ENCODE measurements around the gene MROH7.

DNA sequence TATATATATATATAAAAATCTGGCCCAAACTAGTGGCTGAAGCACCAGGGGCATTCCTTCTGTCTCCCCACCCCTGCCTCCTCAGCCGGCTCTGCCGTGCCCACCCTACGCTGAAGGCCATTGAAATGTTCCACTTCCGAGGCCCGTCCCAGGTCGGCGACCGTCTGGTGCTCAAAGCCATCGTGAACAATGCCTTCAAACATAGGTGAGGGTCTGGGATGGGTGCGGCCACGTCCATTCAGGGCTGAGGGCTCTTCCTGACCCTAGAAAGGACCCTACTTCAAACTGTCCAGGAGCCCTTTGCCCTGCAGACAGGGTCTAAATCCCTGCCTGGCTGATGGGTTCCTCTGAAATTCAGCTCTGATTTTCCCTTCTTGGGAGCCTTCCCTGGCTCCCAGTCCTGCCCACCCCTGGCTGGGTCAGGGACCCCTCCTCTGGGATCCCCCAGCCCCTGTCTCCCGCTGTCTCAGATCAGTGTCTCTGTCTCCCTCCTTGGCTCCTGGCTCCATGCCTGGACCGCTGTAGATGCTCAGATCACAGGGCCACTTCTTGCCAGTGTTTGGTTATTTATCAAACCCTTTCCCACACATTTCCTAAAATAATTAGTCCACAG lies 42.3 kb upstream of the MROH7 start:
- TF ChIP-seq, protein P1, sequence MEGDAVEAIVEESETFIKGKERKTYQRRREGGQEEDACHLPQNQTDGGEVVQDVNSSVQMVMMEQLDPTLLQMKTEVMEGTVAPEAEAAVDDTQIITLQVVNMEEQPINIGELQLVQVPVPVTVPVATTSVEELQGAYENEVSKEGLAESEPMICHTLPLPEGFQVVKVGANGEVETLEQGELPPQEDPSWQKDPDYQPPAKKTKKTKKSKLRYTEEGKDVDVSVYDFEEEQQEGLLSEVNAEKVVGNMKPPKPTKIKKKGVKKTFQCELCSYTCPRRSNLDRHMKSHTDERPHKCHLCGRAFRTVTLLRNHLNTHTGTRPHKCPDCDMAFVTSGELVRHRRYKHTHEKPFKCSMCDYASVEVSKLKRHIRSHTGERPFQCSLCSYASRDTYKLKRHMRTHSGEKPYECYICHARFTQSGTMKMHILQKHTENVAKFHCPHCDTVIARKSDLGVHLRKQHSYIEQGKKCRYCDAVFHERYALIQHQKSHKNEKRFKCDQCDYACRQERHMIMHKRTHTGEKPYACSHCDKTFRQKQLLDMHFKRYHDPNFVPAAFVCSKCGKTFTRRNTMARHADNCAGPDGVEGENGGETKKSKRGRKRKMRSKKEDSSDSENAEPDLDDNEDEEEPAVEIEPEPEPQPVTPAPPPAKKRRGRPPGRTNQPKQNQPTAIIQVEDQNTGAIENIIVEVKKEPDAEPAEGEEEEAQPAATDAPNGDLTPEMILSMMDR (IDR thresholded peaks at IDR 0.05; ENCODE audit: poor library complexity): no peak
- no peak for TF ChIP-seq EZH2phosphoT487 (IDR thresholded peaks at IDR 0.05; ENCODE audit: low read depth, severe bottlenecking, unreplicated experiment)
- TF ChIP-seq EZH2 (IDR thresholded peaks at IDR 0.05; ENCODE audit: borderline replicate concordance): no peak
